Measurements from ENCODE around the gene RBM4. TPM values are rescaled to one million over a fixed set of nuclear protein-coding genes. Genes with fewer than 3 reads are reported as not detected.

The RBM4 gene
- total RNA-seq, 1 experiment from 2014 or later = 272 TPM

DNA sequence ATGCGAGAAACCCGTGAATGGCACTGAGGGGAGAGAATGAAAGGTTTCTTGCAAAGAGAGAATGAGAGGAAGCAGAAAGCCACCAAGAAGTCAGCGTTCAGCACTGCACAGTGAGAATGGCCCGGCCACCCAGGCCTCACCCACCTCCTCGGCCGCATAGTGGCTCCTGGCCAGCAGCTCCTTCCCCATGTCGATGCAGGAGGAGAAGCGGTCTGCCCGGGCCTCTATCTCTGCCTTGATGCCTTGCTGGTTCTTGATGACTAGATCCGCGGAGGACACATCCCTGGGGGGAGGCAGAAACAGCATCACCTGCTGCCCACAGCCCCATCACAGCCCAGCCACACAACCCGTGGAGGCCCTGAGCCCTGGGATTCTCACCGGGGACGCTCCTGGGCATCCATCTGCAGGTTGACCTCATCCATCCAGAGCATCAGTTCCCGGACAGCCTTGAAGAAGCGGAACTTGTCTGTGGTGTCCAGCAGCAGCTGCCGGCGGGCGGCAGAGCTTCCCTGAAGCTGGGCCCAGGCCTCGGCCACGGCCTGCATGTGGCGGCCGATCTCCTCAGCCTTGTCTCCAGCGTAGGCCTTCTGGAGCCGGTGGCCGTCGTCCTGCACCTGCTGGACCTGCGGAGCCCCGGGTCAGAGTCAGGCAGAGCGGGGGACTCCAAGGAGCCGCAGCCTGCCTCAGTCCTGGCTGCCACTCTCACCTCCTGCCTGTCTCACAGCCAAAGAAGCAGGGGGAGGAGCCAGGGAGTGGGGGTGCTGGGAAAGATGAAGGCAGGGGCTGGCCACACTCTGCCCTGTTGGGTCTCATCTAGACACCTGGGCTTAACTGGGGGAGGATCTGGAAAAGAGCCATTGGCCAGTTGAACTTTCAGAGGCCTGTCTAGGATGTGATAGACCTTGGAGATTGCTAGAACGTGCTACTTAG is 51.4 kb downstream of the RBM4 start:
- H4K5ac ChIP-seq (ENCODE audit: insufficient read length, low read depth, low read length) = no peak overlapping the region
- no peak overlapping the region for H2AFZ ChIP-seq (ENCODE audit: low read length)
- Mint-ChIP-seq H3K4me3 (no peak overlapping the region), H3K4me1 (peaks cover 2 to 3% of the 10 kb centered on the region in 2 experiments; a peak in 1 of 4 replicates), H3K27me3 (ENCODE audit: low read depth) (no peaks in the 10 kb centered on the region), H3K9me3 (no peaks in the 10 kb centered on the region), H3K36me3 (ENCODE audit: insufficient read depth in 1 of 3, low read depth in 3 of 3) (peaks cover 20 to 91% (median 86%) of the 10 kb centered on the region in 3 experiments), H3K27ac (peak overlapping the region in 2 of 3 experiments; percentile 21 to 91; a peak in 4 of 7 replicates)
- H3K9me3 ChIP-seq (ENCODE audit: control insufficient read depth, low read depth, low read length) = no peaks in the 10 kb centered on the region
- H3K4me2 ChIP-seq (ENCODE audit: insufficient read depth, insufficient read length, low read length) = no peak overlapping the region
- no peaks in the 10 kb centered on the region for H4K20me1 ChIP-seq (ENCODE audit: control insufficient read depth, insufficient read depth, insufficient read length)
- H4K8ac ChIP-seq (replicated peaks; ENCODE audit: insufficient read length, low read depth, low read length) = no peak overlapping the region
- no peaks in the 10 kb centered on the region for H3K4me1 ChIP-seq (ENCODE audit: insufficient read depth, low read length)
- H2BK120ac ChIP-seq (ENCODE audit: low read depth, low read length, poor library complexity, severe bottlenecking) = no peak overlapping the region
- no peak overlapping the region for H2BK12ac ChIP-seq (ENCODE audit: insufficient read length, low read depth, low read length)
- H3K18ac ChIP-seq (ENCODE audit: insufficient read length, low read depth, low read length) = no peak overlapping the region
- WGBS (ENCODE audit: extremely low coverage, insufficient read length, low lambda C conversion rate) = no CpG with 5 or more reads among the region's 32 CpGs
- H2BK20ac ChIP-seq (ENCODE audit: low read depth, low read length, poor library complexity, severe bottlenecking) = no peak overlapping the region
- no peak overlapping the region for H3K23ac ChIP-seq (ENCODE audit: insufficient read length, low read depth, low read length)
- H3K9ac ChIP-seq (ENCODE audit: extremely low read depth, insufficient read length, low read length) = no peak overlapping the region
- H2BK15ac ChIP-seq (ENCODE audit: low read depth, low read length) = no peak overlapping the region
- H3K4ac ChIP-seq (ENCODE audit: low read depth, low read length) = no peak overlapping the region
- DNase-seq = no peak
- no peak overlapping the region for H2BK5ac ChIP-seq (ENCODE audit: insufficient read length, low read length)
- no peak overlapping the region for H3K27ac ChIP-seq (ENCODE audit: insufficient read length, low read depth, low read length)
- no peak overlapping the region for H2AK5ac ChIP-seq (ENCODE audit: insufficient read length, low read length)
- H3K79me1 ChIP-seq (ENCODE audit: insufficient read depth, low read depth, low read length, poor library complexity, severe bottlenecking) = no peaks in the 10 kb centered on the region
- H3K56ac ChIP-seq (ENCODE audit: insufficient read length, low read depth, low read length) = no peak overlapping the region
- H3K27me3 ChIP-seq (ENCODE audit: insufficient read depth, low read length) = no peaks in the 10 kb centered on the region
- TF ChIP-seq, protein P1, sequence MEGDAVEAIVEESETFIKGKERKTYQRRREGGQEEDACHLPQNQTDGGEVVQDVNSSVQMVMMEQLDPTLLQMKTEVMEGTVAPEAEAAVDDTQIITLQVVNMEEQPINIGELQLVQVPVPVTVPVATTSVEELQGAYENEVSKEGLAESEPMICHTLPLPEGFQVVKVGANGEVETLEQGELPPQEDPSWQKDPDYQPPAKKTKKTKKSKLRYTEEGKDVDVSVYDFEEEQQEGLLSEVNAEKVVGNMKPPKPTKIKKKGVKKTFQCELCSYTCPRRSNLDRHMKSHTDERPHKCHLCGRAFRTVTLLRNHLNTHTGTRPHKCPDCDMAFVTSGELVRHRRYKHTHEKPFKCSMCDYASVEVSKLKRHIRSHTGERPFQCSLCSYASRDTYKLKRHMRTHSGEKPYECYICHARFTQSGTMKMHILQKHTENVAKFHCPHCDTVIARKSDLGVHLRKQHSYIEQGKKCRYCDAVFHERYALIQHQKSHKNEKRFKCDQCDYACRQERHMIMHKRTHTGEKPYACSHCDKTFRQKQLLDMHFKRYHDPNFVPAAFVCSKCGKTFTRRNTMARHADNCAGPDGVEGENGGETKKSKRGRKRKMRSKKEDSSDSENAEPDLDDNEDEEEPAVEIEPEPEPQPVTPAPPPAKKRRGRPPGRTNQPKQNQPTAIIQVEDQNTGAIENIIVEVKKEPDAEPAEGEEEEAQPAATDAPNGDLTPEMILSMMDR (conservative IDR thresholded peaks at IDR 0.05) = no peak
- H4K91ac ChIP-seq (ENCODE audit: insufficient read length, low read depth, low read length) = no peak overlapping the region
- no peak overlapping the region for H3T11ph ChIP-seq (ENCODE audit: low read length)
- H3K79me2 ChIP-seq (ENCODE audit: insufficient read depth, low read length) = no peaks in the 10 kb centered on the region
- H3K14ac ChIP-seq (ENCODE audit: insufficient read depth, low read length) = no peak overlapping the region
- no peaks in the 10 kb centered on the region for H3K23me2 ChIP-seq (ENCODE audit: insufficient read length, low read depth, low read length, poor library complexity, severe bottlenecking)
